GM12801 (cell line): ENCODE results near the gene PGLYRP3.

ENCODE experiments used
- TF ChIP-seq, protein P1 (sequence below): IDR thresholded peaks from one replicate; pipeline ENCODE4 v1.5.1; 2011; ENCODE audit warnings: control low read depth; ENCODE audit not compliant: insufficient read length; ENCODE audit errors: extremely low read depth

PGLYRP3 gene

DNA sequence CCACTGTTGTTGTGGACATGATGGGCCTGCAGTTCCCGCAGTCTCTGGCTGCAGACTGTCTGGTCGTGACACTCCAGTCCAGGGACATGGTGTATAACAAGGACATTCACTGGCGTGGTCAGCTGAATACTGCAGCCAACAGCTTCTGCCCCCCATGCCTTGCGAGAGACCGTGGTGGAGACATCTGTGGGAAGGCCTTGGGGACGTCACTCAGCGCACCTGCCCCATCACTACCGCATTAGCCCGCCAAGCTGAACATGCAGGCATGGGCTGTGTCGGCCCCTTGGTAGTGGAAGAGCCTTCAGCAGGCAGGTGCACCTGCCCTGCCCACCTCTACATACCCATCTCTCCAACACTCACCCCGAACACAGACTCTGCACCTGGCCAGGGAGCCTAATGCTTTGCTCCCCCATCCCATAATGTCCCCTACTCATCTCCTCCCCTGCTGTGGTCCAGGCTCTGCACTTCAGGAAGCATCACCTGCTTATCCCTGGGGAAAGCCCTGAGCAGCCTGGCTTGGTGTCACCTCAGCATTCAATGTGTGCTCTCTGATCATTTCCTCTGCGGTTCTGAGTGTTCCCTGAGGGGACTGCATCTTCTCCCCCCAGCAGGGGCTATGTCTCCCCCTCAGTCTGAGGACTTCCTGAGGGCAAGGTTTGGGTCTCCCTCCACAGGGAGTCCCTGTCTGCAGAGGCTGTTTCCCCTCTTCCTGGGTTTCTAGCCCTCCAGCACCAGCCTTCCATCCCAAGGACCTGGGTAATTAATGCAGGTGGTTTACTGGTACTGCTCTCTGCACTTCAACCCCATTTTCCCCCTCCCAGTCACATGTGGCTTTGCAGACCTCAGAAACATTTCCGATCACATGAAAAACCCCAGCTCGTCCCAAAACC is 32.7 kb upstream of the PGLYRP3 start:
- TF ChIP-seq, protein P1, sequence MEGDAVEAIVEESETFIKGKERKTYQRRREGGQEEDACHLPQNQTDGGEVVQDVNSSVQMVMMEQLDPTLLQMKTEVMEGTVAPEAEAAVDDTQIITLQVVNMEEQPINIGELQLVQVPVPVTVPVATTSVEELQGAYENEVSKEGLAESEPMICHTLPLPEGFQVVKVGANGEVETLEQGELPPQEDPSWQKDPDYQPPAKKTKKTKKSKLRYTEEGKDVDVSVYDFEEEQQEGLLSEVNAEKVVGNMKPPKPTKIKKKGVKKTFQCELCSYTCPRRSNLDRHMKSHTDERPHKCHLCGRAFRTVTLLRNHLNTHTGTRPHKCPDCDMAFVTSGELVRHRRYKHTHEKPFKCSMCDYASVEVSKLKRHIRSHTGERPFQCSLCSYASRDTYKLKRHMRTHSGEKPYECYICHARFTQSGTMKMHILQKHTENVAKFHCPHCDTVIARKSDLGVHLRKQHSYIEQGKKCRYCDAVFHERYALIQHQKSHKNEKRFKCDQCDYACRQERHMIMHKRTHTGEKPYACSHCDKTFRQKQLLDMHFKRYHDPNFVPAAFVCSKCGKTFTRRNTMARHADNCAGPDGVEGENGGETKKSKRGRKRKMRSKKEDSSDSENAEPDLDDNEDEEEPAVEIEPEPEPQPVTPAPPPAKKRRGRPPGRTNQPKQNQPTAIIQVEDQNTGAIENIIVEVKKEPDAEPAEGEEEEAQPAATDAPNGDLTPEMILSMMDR: no peak

DNA sequence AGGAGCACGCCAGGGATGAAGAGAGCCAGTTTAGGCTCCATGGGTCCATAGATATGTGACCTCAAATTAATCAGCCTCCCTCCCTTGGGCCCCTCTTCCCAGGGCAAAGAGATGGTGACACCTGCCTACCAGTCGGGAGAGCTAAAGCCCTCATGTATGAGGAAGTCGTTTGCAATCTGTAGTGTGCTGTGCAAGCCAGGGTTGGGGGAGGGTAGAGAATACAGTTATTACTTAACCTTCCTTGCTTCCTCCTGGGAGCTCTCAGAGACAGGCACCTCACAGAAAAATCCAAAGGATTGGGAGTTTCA is 31.9 kb upstream of the PGLYRP3 start:
- TF ChIP-seq, protein P1: no peak

GRCh38 chr1:153343811-153344717 is 31.3 kb upstream of the PGLYRP3 start:
- TF ChIP-seq, protein P1: no peak

GRCh38 chr1:153343040-153343681 is 30.4 kb upstream of the PGLYRP3 start:
- TF ChIP-seq, protein P1: no peak

DNA sequence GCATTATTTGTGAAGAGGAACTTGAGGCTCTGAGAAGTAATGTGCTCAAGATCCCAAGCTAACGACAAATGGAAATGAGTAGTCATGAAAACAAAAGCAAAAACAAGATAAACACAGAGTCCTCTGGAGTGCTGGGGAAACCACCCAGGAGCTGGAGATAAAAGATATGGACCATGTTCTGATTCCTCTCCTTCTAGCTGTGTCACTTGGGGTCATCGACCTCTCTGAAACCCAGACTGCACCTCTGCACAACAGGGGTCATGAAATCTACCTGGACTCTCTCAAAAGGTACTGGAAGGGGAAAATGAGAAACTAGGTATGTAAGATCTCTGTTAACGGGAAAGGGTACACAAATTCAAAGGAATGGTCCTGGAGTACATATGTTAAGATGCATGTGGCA is 29.4 kb upstream of the PGLYRP3 start:
- TF ChIP-seq, protein P1: no peak

GRCh38 chr1:153341431-153341934 is 28.7 kb upstream of the PGLYRP3 start:
- TF ChIP-seq, protein P1: no peak

GRCh38 chr1:153340356-153340755 is 27.6 kb upstream of the PGLYRP3 start:
- TF ChIP-seq, protein P1: no peak
